GM12875 (cell line): Measurements from ENCODE around the gene GDF15.

Experiments used
- H3K4me3 ChIP-seq: one replicate; pipeline ENCODE4 v1.5.1; 2011; ENCODE audit warnings: low read depth, low read length, control low read depth
- TF ChIP-seq, protein P1 (sequence below): IDR thresholded peaks from 2 replicates; pipeline ENCODE4 v1.5.1; 2011; ENCODE audit warnings: low read depth, mild to moderate bottlenecking, control low read depth, inconsistent platforms, low read length, moderate library complexity, borderline replicate concordance; ENCODE audit not compliant: insufficient read depth

GDF15 gene

DNA sequence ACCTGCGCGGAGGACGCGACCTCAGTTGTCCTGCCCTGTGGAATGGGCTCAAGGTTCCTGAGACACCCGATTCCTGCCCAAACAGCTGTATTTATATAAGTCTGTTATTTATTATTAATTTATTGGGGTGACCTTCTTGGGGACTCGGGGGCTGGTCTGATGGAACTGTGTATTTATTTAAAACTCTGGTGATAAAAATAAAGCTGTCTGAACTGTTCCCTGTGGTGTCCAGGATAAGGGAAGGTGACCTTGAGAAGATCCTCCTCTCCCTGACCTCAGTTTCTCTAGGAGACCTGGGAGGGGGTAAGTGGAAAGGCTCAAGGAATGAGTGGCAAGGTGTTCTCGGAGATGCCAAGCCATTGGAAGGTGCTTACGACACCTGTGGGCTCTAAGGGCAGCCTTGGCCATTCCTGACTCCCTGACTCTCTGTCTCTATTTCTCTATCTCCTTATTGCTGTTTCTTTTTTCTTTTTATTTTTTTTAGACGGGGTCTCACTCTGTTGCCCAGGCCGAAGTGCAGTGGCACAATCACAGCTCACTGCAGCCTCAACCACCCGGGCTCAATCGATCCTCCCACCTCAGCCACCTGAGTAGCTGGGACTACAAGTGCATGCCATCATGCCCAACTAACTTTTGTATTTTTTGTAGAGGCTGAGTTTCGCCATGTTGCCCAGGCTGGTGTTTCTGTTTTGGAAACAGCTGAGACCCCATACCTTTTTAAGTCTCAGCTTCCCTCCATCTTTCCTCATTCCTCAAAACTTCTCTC lies 3.2 kb downstream of the GDF15 start:
- H3K4me3 ChIP-seq: no peak overlapping the region
- TF ChIP-seq, protein P1, sequence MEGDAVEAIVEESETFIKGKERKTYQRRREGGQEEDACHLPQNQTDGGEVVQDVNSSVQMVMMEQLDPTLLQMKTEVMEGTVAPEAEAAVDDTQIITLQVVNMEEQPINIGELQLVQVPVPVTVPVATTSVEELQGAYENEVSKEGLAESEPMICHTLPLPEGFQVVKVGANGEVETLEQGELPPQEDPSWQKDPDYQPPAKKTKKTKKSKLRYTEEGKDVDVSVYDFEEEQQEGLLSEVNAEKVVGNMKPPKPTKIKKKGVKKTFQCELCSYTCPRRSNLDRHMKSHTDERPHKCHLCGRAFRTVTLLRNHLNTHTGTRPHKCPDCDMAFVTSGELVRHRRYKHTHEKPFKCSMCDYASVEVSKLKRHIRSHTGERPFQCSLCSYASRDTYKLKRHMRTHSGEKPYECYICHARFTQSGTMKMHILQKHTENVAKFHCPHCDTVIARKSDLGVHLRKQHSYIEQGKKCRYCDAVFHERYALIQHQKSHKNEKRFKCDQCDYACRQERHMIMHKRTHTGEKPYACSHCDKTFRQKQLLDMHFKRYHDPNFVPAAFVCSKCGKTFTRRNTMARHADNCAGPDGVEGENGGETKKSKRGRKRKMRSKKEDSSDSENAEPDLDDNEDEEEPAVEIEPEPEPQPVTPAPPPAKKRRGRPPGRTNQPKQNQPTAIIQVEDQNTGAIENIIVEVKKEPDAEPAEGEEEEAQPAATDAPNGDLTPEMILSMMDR: no peak

DNA sequence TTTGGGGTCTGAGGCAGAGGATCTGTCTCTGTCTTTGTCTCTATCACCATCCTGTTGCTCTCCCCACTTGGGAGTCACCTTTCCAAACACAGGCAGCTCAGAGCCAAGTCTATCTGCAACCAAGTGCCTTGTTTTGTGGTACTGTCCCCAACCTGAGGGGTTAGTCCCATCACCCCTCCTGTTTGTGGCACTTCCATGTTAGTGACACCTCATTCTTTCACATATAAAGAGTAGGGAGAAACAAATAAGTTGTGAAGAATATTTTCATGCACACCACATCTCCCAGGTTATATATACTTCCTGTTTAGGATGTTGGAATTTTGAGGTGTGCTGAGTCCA lies 3.7 kb downstream of the GDF15 start:
- no peak overlapping the region for H3K4me3 ChIP-seq
- TF ChIP-seq, protein P1: no peak

DNA sequence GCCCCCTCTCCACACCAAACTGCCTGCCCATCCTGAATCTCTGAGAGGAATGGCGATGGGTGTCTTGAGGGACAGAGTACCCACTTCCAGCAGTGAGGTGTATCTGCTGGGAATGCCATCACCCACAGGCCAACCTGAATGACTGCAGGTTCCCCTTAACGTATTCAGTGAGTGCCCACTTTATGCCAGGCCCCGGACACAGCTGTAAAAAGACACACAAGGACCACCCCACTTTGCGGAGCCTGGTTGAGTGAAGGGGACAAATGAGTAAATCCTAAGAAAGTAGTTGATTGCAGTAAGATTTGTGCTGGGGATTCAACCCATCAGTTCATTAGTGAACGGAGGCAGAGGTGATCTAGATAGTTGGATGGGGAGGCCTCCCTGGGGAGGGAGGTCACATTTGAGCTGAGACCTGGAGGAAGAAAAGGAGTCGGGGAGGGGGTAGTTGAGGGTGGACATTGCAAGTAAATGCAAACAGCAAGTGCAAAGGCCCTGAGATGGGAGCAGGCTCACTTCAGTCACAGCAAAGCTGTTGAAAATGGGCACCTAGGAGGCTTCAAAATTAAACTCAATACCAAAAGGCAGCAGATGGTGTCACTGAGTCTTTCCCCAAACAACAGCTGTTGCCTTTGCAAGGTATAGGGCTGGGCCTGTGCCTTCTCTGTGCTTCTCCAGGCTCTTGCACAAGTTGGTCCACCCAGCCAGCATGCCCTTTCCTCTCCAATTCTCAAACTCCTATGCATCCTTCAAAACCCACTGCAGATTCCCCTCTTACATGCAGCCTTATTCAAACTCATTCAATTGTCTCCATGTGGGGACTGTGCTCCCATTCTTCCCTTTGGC lies 4.3 kb downstream of the GDF15 start:
- TF ChIP-seq, protein P1: no peak
- no peak overlapping the region for H3K4me3 ChIP-seq

DNA sequence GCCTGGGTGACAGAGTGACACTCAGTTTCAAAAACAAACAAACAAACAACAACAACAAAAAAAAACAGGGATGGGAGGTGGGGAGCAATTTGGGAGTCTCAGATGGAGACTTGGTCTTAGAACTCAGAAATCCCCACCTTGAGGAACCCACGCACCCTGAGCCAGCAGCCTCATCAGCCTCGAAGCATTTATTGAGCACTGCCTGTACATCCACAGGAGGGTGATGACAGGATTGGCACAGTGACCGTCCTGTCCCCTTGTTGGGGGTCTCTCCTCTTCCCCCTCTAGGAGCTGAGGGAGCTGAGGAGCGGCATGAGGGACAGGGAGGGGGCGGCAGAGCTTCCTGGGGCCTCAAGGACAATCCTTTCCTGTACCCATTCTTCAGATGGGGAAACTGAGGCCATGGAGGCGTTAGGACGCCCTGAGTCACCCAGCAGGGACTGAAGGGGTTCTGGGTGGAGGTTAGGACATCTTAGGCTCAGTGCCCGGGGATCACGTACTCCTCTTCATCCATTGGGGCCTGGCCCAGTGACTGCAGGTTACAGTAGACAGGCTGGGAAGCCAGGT lies 5.6 kb downstream of the GDF15 start:
- H3K4me3 ChIP-seq: no peak overlapping the region
- TF ChIP-seq, protein P1: no peak

DNA sequence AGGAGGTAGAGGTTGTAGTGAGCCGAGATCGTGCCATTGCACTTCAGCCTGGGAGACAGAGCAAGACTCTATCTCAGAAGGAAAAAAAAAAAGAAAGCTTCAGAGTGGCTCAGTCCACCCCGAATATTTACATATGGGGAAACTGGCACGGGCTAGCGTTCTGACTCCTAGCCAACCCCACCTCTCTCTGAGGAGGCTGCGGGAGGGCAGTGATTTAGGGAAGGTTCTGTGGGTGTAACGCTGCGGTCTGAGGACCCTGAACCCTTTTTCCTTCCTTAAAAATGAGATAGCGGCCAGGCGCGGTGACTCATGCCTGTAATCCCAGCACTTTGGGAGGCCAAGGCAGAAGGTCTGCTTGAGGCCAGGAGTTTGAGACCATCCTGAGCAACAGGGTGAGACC lies 6.5 kb downstream of the GDF15 start:
- TF ChIP-seq, protein P1: no peak
- H3K4me3 ChIP-seq: no peak overlapping the region

DNA sequence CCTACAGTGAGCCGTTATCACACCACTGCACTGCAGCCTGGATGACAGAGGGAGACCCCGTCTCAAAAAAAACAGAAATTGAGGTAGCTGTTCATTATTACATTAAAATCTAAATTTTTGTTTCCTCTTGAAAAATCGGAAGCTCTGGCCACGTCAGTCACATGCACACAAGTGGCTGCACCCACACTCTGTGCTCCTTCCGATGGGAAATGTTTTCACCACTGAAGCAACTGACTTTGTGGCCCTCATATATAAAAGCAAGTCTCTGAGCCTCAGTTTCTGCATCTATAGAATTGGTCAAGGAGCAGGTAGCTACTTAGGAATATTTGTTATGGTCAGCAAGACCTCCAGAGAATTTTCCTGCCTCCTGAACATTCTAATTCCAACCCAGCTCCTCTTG lies 7.0 kb downstream of the GDF15 start:
- H3K4me3 ChIP-seq: no peak overlapping the region
- TF ChIP-seq, protein P1: no peak
